Measurements from ENCODE around the gene HDGF. TPM values are rescaled to one million over a fixed set of nuclear protein-coding genes. Genes with fewer than 3 reads are reported as not detected.

Gene HDGF
- total RNA-seq, 1 donor from 2014 or later, result 153 TPM

GRCh38 chr1:156707417-156708217 lies 43.9 kb downstream of the HDGF start:
- H3K27me3 ChIP-seq, result no peaks in the 10 kb centered on the region
- no peaks in the 10 kb centered on the region for H3K9me3 ChIP-seq
- intact Hi-C loops (cut with DNase I), result loop anchor here (5.0 kb wide), 1 partner anchor 60 kb away; the partner anchor contains the start of gene PRCC
- no peak overlapping the region for H3K4me3 ChIP-seq
- peak overlapping the region; percentile 69 to 76 for H3K27ac ChIP-seq
- peaks cover 10 to 38% of the 10 kb centered on the region in 2 donors for H3K4me1 ChIP-seq
- DNase-seq (ENCODE audit: low spot score in 2 of 2), result no peak
- TF ChIP-seq CTCF (IDR thresholded peaks at IDR 0.05), result no peak
- H3K36me3 ChIP-seq, result no peaks in the 10 kb centered on the region

GRCh38 chr1:156706657-156707416 lies 44.6 kb downstream of the HDGF start:
- Histone ChIP-seq H3K27me3 (no peaks in the 10 kb centered on the region), H3K36me3 (no peaks in the 10 kb centered on the region), H3K27ac (peak overlapping the region; percentile 69 to 76), H3K4me3 (peak overlapping the region; percentile 58 to 69), H3K9me3 (no peaks in the 10 kb centered on the region), H3K4me1 (peaks cover 10 to 38% of the 10 kb centered on the region in 2 donors)
- peak in 1 of 2 donors; percentile 79 for DNase-seq (ENCODE audit: low spot score in 2 of 2)
- no peak for TF ChIP-seq CTCF (IDR thresholded peaks at IDR 0.05)
- intact Hi-C loops (cut with DNase I), result loop anchor here (1.0 to 5.0 kb wide), 2 partner anchors 18 to 60 kb away; partner anchors contain the start of gene PRCC

- H3K9me3 ChIP-seq, result no peaks in the 10 kb centered on the region
- intact Hi-C loops (cut with DNase I), result loop anchor here (1.0 to 5.0 kb wide), 4 partner anchors 17 to 61 kb away; partner anchors contain the start of genes ISG20L2, METTL25B and PRCC
- DNase-seq (ENCODE audit: low spot score in 2 of 2), result peak; percentile 19 to 85
- H3K27me3 ChIP-seq, result no peaks in the 10 kb centered on the region
- H3K4me1 ChIP-seq, result peaks cover 10 to 38% of the 10 kb centered on the region in 2 donors
- no peaks in the 10 kb centered on the region for H3K36me3 ChIP-seq
- H3K4me3 ChIP-seq, result peak overlapping the region; percentile 58 to 69
- TF ChIP-seq CTCF (IDR thresholded peaks at IDR 0.05), result peak; percentile 87 to 95 (median 91)
- H3K27ac ChIP-seq, result peak overlapping the region; percentile 69 to 76
These were observed 45.4 kb downstream of the HDGF start for GRCh38 chr1:156705918-156706656.

GRCh38 chr1:156705321-156705917 lies 46.1 kb downstream of the HDGF start, which contains the start of gene CRABP2:
Gene CRABP2, minus strand, starts transcription at chr1:156705583. Its CDS starts 137 bp downstream, at chr1:156705446.
- H3K4me1 ChIP-seq, result peaks cover 10 to 38% of the 10 kb centered on the region in 2 donors
- DNase-seq (ENCODE audit: low spot score in 2 of 2), result no peak
- intact Hi-C loops (cut with DNase I), result loop anchor here (1.0 to 5.0 kb wide), 3 partner anchors 23 to 62 kb away; partner anchors contain the start of genes ISG20L2, METTL25B and PRCC

More at GRCh38 chr1:156705321-156705917, 46.1 kb downstream of the HDGF start, which contains the start of gene CRABP2:
- Histone ChIP-seq H3K4me3 (peak within 1 kb of the TSS; percentile 58 to 69), H3K9me3 (no peaks in the 10 kb centered on the region), H3K27ac (peak within 1 kb of the TSS; percentile 69 to 76), H3K27me3 (no peaks in the 10 kb centered on the region), H3K36me3 (no peaks in the 10 kb centered on the region)
- no peak for TF ChIP-seq CTCF (IDR thresholded peaks at IDR 0.05)
